ENCODE data around the gene EXOC4. TPM values are rescaled to one million over a fixed set of nuclear protein-coding genes. Genes with fewer than 3 reads are reported as not detected.

Gene EXOC4
- total RNA-seq, 1 experiment from 2014 or later, result 111 TPM

GRCh38 chr7:134046594-134047128, 793.8 kb downstream of the EXOC4 start:
- H3K79me2 ChIP-seq (ENCODE audit: low read length), result no peaks in the 10 kb centered on the region
- H2AFZ ChIP-seq (ENCODE audit: low read length), result no peak overlapping the region
- H3K9me3 ChIP-seq (ENCODE audit: low read length), result no peaks in the 10 kb centered on the region
- no peak overlapping the region for H3K27ac ChIP-seq (ENCODE audit: low read length)
- no peak overlapping the region for H3K9ac ChIP-seq (ENCODE audit: low read length)
- no peaks in the 10 kb centered on the region for H3K9me2 ChIP-seq (replicated peaks; ENCODE audit: insufficient read depth, low read length)
- DNase-seq, result no peak
- no peak overlapping the region for H3K4me3 ChIP-seq (ENCODE audit: low read length)
- H3K27me3 ChIP-seq (ENCODE audit: low read length), result no peaks in the 10 kb centered on the region
- H4K20me1 ChIP-seq (ENCODE audit: insufficient read depth, low read depth, low read length), result no peaks in the 10 kb centered on the region
- H3K36me3 ChIP-seq (ENCODE audit: insufficient read depth, low read length), result no peaks in the 10 kb centered on the region
- H3K4me2 ChIP-seq (ENCODE audit: low read depth, low read length, poor library complexity, severe bottlenecking), result no peak overlapping the region
- H3K4me1 ChIP-seq (ENCODE audit: low read length), result no peaks in the 10 kb centered on the region

- no peaks in the 10 kb centered on the region for H4K20me1 ChIP-seq (ENCODE audit: insufficient read depth, low read depth, low read length)
- no peak overlapping the region for H3K27ac ChIP-seq (ENCODE audit: low read length)
- no peaks in the 10 kb centered on the region for H3K27me3 ChIP-seq (ENCODE audit: low read length)
- no peaks in the 10 kb centered on the region for H3K9me2 ChIP-seq (replicated peaks; ENCODE audit: insufficient read depth, low read length)
- no peak overlapping the region for H2AFZ ChIP-seq (ENCODE audit: low read length)
- H3K4me1 ChIP-seq (ENCODE audit: low read length), result no peaks in the 10 kb centered on the region
- no peaks in the 10 kb centered on the region for H3K36me3 ChIP-seq (ENCODE audit: insufficient read depth, low read length)
- no peak overlapping the region for H3K4me3 ChIP-seq (ENCODE audit: low read length)
- H3K9ac ChIP-seq (ENCODE audit: low read length), result no peak overlapping the region
- no peak overlapping the region for H3K4me2 ChIP-seq (ENCODE audit: low read depth, low read length, poor library complexity, severe bottlenecking)
- H3K79me2 ChIP-seq (ENCODE audit: low read length), result no peaks in the 10 kb centered on the region
- H3K9me3 ChIP-seq (ENCODE audit: low read length), result no peaks in the 10 kb centered on the region
- no peak for DNase-seq
Measured at GRCh38 chr7:134047675-134048074, 794.8 kb downstream of the EXOC4 start.

- H3K4me3 ChIP-seq (ENCODE audit: low read length), result no peak overlapping the region
- H3K27ac ChIP-seq (ENCODE audit: low read length), result no peak overlapping the region
- H3K9me2 ChIP-seq (replicated peaks; ENCODE audit: insufficient read depth, low read length), result no peaks in the 10 kb centered on the region
- H3K4me1 ChIP-seq (ENCODE audit: low read length), result no peaks in the 10 kb centered on the region
- H4K20me1 ChIP-seq (ENCODE audit: insufficient read depth, low read depth, low read length), result no peaks in the 10 kb centered on the region
- H3K27me3 ChIP-seq (ENCODE audit: low read length), result no peaks in the 10 kb centered on the region
- H3K4me2 ChIP-seq (ENCODE audit: low read depth, low read length, poor library complexity, severe bottlenecking), result no peak overlapping the region
- H3K9me3 ChIP-seq (ENCODE audit: low read length), result no peaks in the 10 kb centered on the region
- H3K79me2 ChIP-seq (ENCODE audit: low read length), result no peaks in the 10 kb centered on the region
- no peak overlapping the region for H2AFZ ChIP-seq (ENCODE audit: low read length)
- no peak overlapping the region for H3K9ac ChIP-seq (ENCODE audit: low read length)
- H3K36me3 ChIP-seq (ENCODE audit: insufficient read depth, low read length), result no peaks in the 10 kb centered on the region
- DNase-seq, result no peak
Measured at GRCh38 chr7:134048166-134048565, 795.3 kb downstream of the EXOC4 start.

GRCh38 chr7:134051020-134051419, 798.1 kb downstream of the EXOC4 start:
- H3K9me2 ChIP-seq (replicated peaks; ENCODE audit: insufficient read depth, low read length), result no peaks in the 10 kb centered on the region
- H3K36me3 ChIP-seq (ENCODE audit: insufficient read depth, low read length), result no peaks in the 10 kb centered on the region
- no peak overlapping the region for H3K27ac ChIP-seq (ENCODE audit: low read length)
- no peak overlapping the region for H3K4me2 ChIP-seq (ENCODE audit: low read depth, low read length, poor library complexity, severe bottlenecking)
- H3K27me3 ChIP-seq (ENCODE audit: low read length), result no peaks in the 10 kb centered on the region
- H3K4me1 ChIP-seq (ENCODE audit: low read length), result no peaks in the 10 kb centered on the region
- no peaks in the 10 kb centered on the region for H3K79me2 ChIP-seq (ENCODE audit: low read length)
- no peaks in the 10 kb centered on the region for H3K9me3 ChIP-seq (ENCODE audit: low read length)
- H3K4me3 ChIP-seq (ENCODE audit: low read length), result no peak overlapping the region
- DNase-seq, result no peak
- H4K20me1 ChIP-seq (ENCODE audit: insufficient read depth, low read depth, low read length), result no peaks in the 10 kb centered on the region
- H3K9ac ChIP-seq (ENCODE audit: low read length), result no peak overlapping the region
- H2AFZ ChIP-seq (ENCODE audit: low read length), result no peak overlapping the region

GRCh38 chr7:134056816-134057215, 803.9 kb downstream of the EXOC4 start:
- Histone ChIP-seq H3K9ac (ENCODE audit: low read length) (no peak overlapping the region), H3K4me3 (ENCODE audit: low read length) (no peak overlapping the region), H3K9me3 (ENCODE audit: low read length) (no peaks in the 10 kb centered on the region), H2AFZ (ENCODE audit: low read length) (no peak overlapping the region), H3K4me1 (ENCODE audit: low read length) (peaks cover 6% of the 10 kb centered on the region; the same call in 1 of the 2 replicates), H3K27ac (ENCODE audit: low read length) (no peak overlapping the region), H3K27me3 (ENCODE audit: low read length) (no peaks in the 10 kb centered on the region), H3K4me2 (ENCODE audit: low read depth, low read length, poor library complexity, severe bottlenecking) (no peak overlapping the region), H3K9me2 (replicated peaks; ENCODE audit: insufficient read depth, low read length) (no peaks in the 10 kb centered on the region), H3K79me2 (ENCODE audit: low read length) (no peaks in the 10 kb centered on the region), H4K20me1 (ENCODE audit: insufficient read depth, low read depth, low read length) (no peaks in the 10 kb centered on the region), H3K36me3 (ENCODE audit: insufficient read depth, low read length) (no peaks in the 10 kb centered on the region)
- DNase-seq, result no peak

GRCh38 chr7:134058521-134058920, 805.6 kb downstream of the EXOC4 start:
- Histone ChIP-seq H3K9ac (ENCODE audit: low read length) (no peak overlapping the region), H3K9me3 (ENCODE audit: low read length) (no peaks in the 10 kb centered on the region), H3K79me2 (ENCODE audit: low read length) (no peaks in the 10 kb centered on the region), H3K9me2 (replicated peaks; ENCODE audit: insufficient read depth, low read length) (no peaks in the 10 kb centered on the region), H4K20me1 (ENCODE audit: insufficient read depth, low read depth, low read length) (no peaks in the 10 kb centered on the region), H3K27ac (ENCODE audit: low read length) (no peak overlapping the region), H2AFZ (ENCODE audit: low read length) (no peak overlapping the region), H3K4me2 (ENCODE audit: low read depth, low read length, poor library complexity, severe bottlenecking) (no peak overlapping the region), H3K4me1 (ENCODE audit: low read length) (peaks cover 6% of the 10 kb centered on the region; the same call in 1 of the 2 replicates), H3K4me3 (ENCODE audit: low read length) (no peak overlapping the region), H3K27me3 (ENCODE audit: low read length) (no peaks in the 10 kb centered on the region), H3K36me3 (ENCODE audit: insufficient read depth, low read length) (no peaks in the 10 kb centered on the region)
- no peak for DNase-seq

GRCh38 chr7:134058980-134059379, 806.1 kb downstream of the EXOC4 start:
- H3K36me3 ChIP-seq (ENCODE audit: insufficient read depth, low read length), result no peaks in the 10 kb centered on the region
- no peak for DNase-seq

GRCh38 chr7:134059921-134060320, 807.0 kb downstream of the EXOC4 start:
- H3K9me3 ChIP-seq (ENCODE audit: low read length), result no peaks in the 10 kb centered on the region
- H3K4me1 ChIP-seq (ENCODE audit: low read length), result peaks cover 6% of the 10 kb centered on the region; the same call in 1 of the 2 replicates
- no peak for DNase-seq
- no peak overlapping the region for H3K9ac ChIP-seq (ENCODE audit: low read length)
- no peaks in the 10 kb centered on the region for H4K20me1 ChIP-seq (ENCODE audit: insufficient read depth, low read depth, low read length)
- H3K27me3 ChIP-seq (ENCODE audit: low read length), result no peaks in the 10 kb centered on the region
- no peaks in the 10 kb centered on the region for H3K36me3 ChIP-seq (ENCODE audit: insufficient read depth, low read length)
- no peaks in the 10 kb centered on the region for H3K9me2 ChIP-seq (replicated peaks; ENCODE audit: insufficient read depth, low read length)
- no peak overlapping the region for H2AFZ ChIP-seq (ENCODE audit: low read length)
- H3K27ac ChIP-seq (ENCODE audit: low read length), result no peak overlapping the region
- no peaks in the 10 kb centered on the region for H3K79me2 ChIP-seq (ENCODE audit: low read length)
- no peak overlapping the region for H3K4me3 ChIP-seq (ENCODE audit: low read length)
- no peak overlapping the region for H3K4me2 ChIP-seq (ENCODE audit: low read depth, low read length, poor library complexity, severe bottlenecking)

More at GRCh38 chr7:134058980-134059379, 806.1 kb downstream of the EXOC4 start:
- no peak overlapping the region for H3K9ac ChIP-seq (ENCODE audit: low read length)
- H3K9me2 ChIP-seq (replicated peaks; ENCODE audit: insufficient read depth, low read length), result no peaks in the 10 kb centered on the region
- H3K4me3 ChIP-seq (ENCODE audit: low read length), result no peak overlapping the region
- peaks cover 6% of the 10 kb centered on the region; the same call in 1 of the 2 replicates for H3K4me1 ChIP-seq (ENCODE audit: low read length)
- H3K27ac ChIP-seq (ENCODE audit: low read length), result no peak overlapping the region
- no peaks in the 10 kb centered on the region for H3K9me3 ChIP-seq (ENCODE audit: low read length)
- no peak overlapping the region for H2AFZ ChIP-seq (ENCODE audit: low read length)
- H3K79me2 ChIP-seq (ENCODE audit: low read length), result no peaks in the 10 kb centered on the region
- H4K20me1 ChIP-seq (ENCODE audit: insufficient read depth, low read depth, low read length), result no peaks in the 10 kb centered on the region
- no peaks in the 10 kb centered on the region for H3K27me3 ChIP-seq (ENCODE audit: low read length)
- H3K4me2 ChIP-seq (ENCODE audit: low read depth, low read length, poor library complexity, severe bottlenecking), result no peak overlapping the region

All from Karpas-422 (cell line).